Endothelial cell of umbilical vein (primary cell): ENCODE results near the gene SLC35E3. TPM values are rescaled to one million over a fixed set of nuclear protein-coding genes. Genes with fewer than 3 reads are reported as not detected.

Experiments used
- BruUV-seq: library from RNA; stranded (reverse); fragments of 400-500 nt; replicated peaks from 2 replicates; lab custom pipeline; 2021; lab: Mats Ljungman, UMichigan
- CTCF ChIA-PET: fragments of 300-600, 350-600 bp; sonication (Branson Sonifier 250); formaldehyde crosslinking; loops from one replicate; lab custom pipeline; 2021; ENCODE audit warnings: antibody characterized with exemption, inconsistent platforms; lab: Charles Lee
- POLR2A ChIA-PET: fragments of 300-600, 350-600 bp; sonication (Branson Sonifier 250); formaldehyde crosslinking; loops from one replicate; lab custom pipeline; 2021; ENCODE audit warnings: antibody characterized with exemption, inconsistent platforms; lab: Charles Lee
- DNase-seq: peaks from one replicate; pipeline ENCODE4 v3.0.0-alpha.2; 2011; ENCODE audit warnings: low read depth, low spot score
- FAIRE-seq: peaks from 2 replicates; lab custom pipeline; 2011; peaks lifted over from hg19 to GRCh38; lab: Jason Lieb, UNC
- H2AFZ ChIP-seq: 2 replicates; pipeline ENCODE4 v1.6.0; 2012; ENCODE audit warnings: low read depth, low read length, control low read depth, inconsistent platforms
- H3K27ac ChIP-seq: 2 replicates; pipeline ENCODE4 v1.5.1; 2011; ENCODE audit warnings: low read depth, mild to moderate bottlenecking, control low read depth, low read length, moderate library complexity; ENCODE audit not compliant: insufficient read depth
- H3K27me3 ChIP-seq, 2 experiments: 2 replicates each; pipeline versions ENCODE4 v1.6.0 to v1.6.1; 2011; ENCODE audit warnings: low read length in 2 of 2, mixed read lengths in 1 of 2; ENCODE audit not compliant: control insufficient read depth in 2 of 2, insufficient read depth in 2 of 2
- H3K36me3 ChIP-seq, 2 experiments: 2 replicates in 1 of 2; 3 replicates in 1 of 2; pipeline ENCODE4 v1.5.1; 2011; ENCODE audit warnings: low read length in 2 of 2, mild to moderate bottlenecking in 1 of 2, moderate library complexity in 1 of 2; ENCODE audit not compliant: control insufficient read depth in 2 of 2, insufficient read depth in 2 of 2; ENCODE audit errors: extremely low read depth in 1 of 2
- H3K4me1 ChIP-seq: 3 replicates; pipeline ENCODE4 v1.5.1; 2011; ENCODE audit warnings: mild to moderate bottlenecking, low read length; ENCODE audit not compliant: control insufficient read depth, insufficient read depth; ENCODE audit errors: extremely low read depth
- H3K4me2 ChIP-seq: 2 replicates; pipeline ENCODE4 v1.6.1; 2011; ENCODE audit warnings: low read length, control low read depth, mixed read lengths; ENCODE audit not compliant: insufficient read depth
- H3K4me3 ChIP-seq, 3 experiments: fragments of 200-600 bp in 1 of 3; sonication (generic), shearing (Covaris generic) in 1 of 3; replicated peaks in 1 of 3; 2 replicates each; pipeline ENCODE4 v1.5.1; 2011 to 2016; ENCODE audit warnings: control low read depth in 3 of 3, low read length in 3 of 3, mild to moderate bottlenecking in 2 of 3, inconsistent platforms in 1 of 3, low read depth in 1 of 3, moderate library complexity in 1 of 3; ENCODE audit not compliant: insufficient read depth in 1 of 3
- H3K79me2 ChIP-seq: 2 replicates; pipeline ENCODE4 v1.6.0; 2012; ENCODE audit warnings: low read length, inconsistent platforms; ENCODE audit not compliant: control insufficient read depth, insufficient read depth
- H3K9ac ChIP-seq: replicated peaks from 2 replicates; pipeline ENCODE3; 2011; ENCODE audit warnings: low read length, control low read depth; ENCODE audit not compliant: insufficient read depth; ENCODE audit errors: extremely low read depth
- H3K9me1 ChIP-seq: replicated peaks from 3 replicates; pipeline ENCODE4 v1.6.0; 2011; ENCODE audit warnings: mild to moderate bottlenecking, low read length; ENCODE audit not compliant: control insufficient read depth, insufficient read depth; ENCODE audit errors: extremely low read depth
- H3K9me3 ChIP-seq: replicated peaks from 2 replicates; pipeline ENCODE4 v1.5.1; 2012; ENCODE audit warnings: low read length, inconsistent platforms; ENCODE audit not compliant: control insufficient read depth, insufficient read depth
- H4K20me1 ChIP-seq: replicated peaks from 2 replicates; pipeline ENCODE3; 2011; ENCODE audit warnings: mild to moderate bottlenecking, low read length; ENCODE audit not compliant: control insufficient read depth, insufficient read depth; ENCODE audit errors: extremely low read depth
- EZH2 ChIP-seq: IDR thresholded peaks from 2 replicates; pipeline ENCODE4 v1.6.1; 2012; ENCODE audit warnings: borderline replicate concordance, low read depth, mild to moderate bottlenecking, moderate library complexity, low read length, inconsistent platforms; ENCODE audit not compliant: severe bottlenecking
- FOS ChIP-seq: IDR thresholded peaks from 2 replicates; pipeline ENCODE4 v1.6.1; 2011; ENCODE audit warnings: mild to moderate bottlenecking, low read length, moderate library complexity, borderline replicate concordance; ENCODE audit not compliant: insufficient read depth
- GATA2 ChIP-seq: IDR thresholded peaks from 2 replicates; pipeline ENCODE4 v1.7.0; 2011; ENCODE audit warnings: low read depth, mild to moderate bottlenecking, moderate library complexity, mixed read lengths, low read length; ENCODE audit not compliant: insufficient read length, insufficient read depth
- JUN ChIP-seq: IDR thresholded peaks from 2 replicates; pipeline ENCODE4 v1.6.1; 2011; ENCODE audit warnings: borderline replicate concordance, low read depth; ENCODE audit not compliant: insufficient read length, insufficient read depth
- MYC ChIP-seq: IDR thresholded peaks from one replicate; pipeline ENCODE4 v1.6.1; 2011; ENCODE audit warnings: mild to moderate bottlenecking, low read depth, low read length
- POLR2A ChIP-seq: IDR thresholded peaks from 2 replicates; pipeline ENCODE4 v1.6.1; 2012; ENCODE audit warnings: low read depth, mild to moderate bottlenecking, control low read depth, low read length
- POLR2AphosphoS5 ChIP-seq: IDR thresholded peaks from 2 replicates; pipeline ENCODE4 v1.6.1; 2012; ENCODE audit warnings: low read depth, mild to moderate bottlenecking, control low read depth, low read length, moderate library complexity; ENCODE audit not compliant: insufficient read depth
- dilution Hi-C: fragments of 300-500 bp; cut with MboI; formaldehyde crosslinking; loops from one replicate; pipeline ENCODE4 v1.15.0; 2019; ENCODE audit warnings: low sequenced_read_pairs; ENCODE audit not compliant: extremely low pct_ligation_motif_present
- intact Hi-C: fragments of 100-400 bp; cut with micrococcal nuclease; formaldehyde crosslinking; loops from one replicate; pipeline ENCODE4 v1.10.0; 2022
- polyA plus RNA-seq, 4 experiments: library from polyadenylated mRNA; depleted of rRNA in 3 of 4; stranded (reverse) in 3 of 4; unstranded in 1 of 4; fragments of >200 nt; gene quantifications; 2 replicates each; pipeline versions ENCODE4 v1.2.1 to v1.2.3, GENCODE V29; 2011 to 2012; ENCODE audit warnings: missing spikeins in 1 of 4
- total RNA-seq: library from RNA; stranded (reverse); gene quantifications from 2 replicates; pipeline ENCODE4 v1.2.3, GENCODE V29; 2021
- TF ChIP-seq, protein P1 (sequence below): IDR thresholded peaks from 2 replicates; pipeline ENCODE4 v1.6.1; 2011; ENCODE audit not compliant: insufficient read depth, insufficient read length
- TF ChIP-seq, protein P2 (sequence below), 2 donors: IDR thresholded peaks; 1 replicate in 1 of 2; 2 replicates in 1 of 2; pipeline ENCODE4 v1.5.1; 2011; ENCODE audit warnings: low read length in 2 of 2, mild to moderate bottlenecking in 2 of 2, moderate library complexity in 2 of 2, control low read depth in 1 of 2, inconsistent platforms in 1 of 2, low read depth in 1 of 2; ENCODE audit not compliant: insufficient read depth in 1 of 2; ENCODE audit errors: extremely low read depth in 1 of 2

Gene SLC35E3
- total and polyA plus RNA-seq, 2 donors (not counting 3 experiments of a cell fraction or from before 2014, with no cell fraction given), result 8.1 to 13.8 TPM

DNA sequence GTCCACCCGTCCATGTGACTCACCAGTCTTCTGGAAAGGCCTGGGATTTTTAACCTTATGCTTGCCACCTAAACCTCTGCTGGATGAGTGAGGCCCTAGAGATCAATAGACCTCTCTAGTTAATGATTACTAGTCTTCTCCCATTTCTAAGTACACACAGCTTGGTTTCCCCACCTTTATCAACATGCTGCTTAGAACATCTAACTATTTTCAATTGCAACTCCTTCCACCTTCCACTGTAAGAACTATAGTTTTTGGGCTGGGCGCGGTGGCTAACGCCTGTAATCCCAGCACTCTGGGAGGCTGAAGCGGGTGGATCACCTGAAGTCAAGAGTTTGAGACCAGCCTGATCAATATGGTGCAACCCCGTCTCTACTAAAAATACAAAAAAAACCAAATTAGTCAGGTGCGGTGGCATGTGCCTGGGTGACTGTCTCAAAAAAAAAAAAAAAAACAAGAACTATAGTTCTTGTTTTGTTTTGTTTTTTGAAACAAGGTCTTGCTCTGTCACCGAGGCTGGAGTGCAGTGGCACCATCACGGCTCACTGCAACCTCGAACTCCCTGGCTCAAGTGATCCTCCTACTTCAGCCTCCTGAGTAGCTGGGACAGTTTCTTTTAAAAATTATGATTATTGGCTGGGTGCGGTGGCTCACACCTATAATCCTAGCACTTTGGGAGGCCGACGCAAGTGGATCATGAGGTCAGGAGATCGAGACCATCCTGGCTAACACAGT, 43.3 kb downstream of the SLC35E3 start:
- no peaks in the 10 kb centered on the region for H3K27me3 ChIP-seq
- ChIA-PET CTCF (no interaction called here), POLR2A (interaction anchor here (2.7 kb wide), 1 partner anchor 19 kb away, joined by 21 read pairs; the partner anchor contains the start of gene MDM2)
- TF ChIP-seq GATA2 (no peak), JUN (no peak), MYC (no peak), POLR2AphosphoS5 (no peak), POLR2A (no peak), EZH2 (no peak), FOS (no peak)
- TF ChIP-seq, protein P1, sequence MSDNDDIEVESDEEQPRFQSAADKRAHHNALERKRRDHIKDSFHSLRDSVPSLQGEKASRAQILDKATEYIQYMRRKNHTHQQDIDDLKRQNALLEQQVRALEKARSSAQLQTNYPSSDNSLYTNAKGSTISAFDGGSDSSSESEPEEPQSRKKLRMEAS, result no peak
- TF ChIP-seq, protein P2, sequence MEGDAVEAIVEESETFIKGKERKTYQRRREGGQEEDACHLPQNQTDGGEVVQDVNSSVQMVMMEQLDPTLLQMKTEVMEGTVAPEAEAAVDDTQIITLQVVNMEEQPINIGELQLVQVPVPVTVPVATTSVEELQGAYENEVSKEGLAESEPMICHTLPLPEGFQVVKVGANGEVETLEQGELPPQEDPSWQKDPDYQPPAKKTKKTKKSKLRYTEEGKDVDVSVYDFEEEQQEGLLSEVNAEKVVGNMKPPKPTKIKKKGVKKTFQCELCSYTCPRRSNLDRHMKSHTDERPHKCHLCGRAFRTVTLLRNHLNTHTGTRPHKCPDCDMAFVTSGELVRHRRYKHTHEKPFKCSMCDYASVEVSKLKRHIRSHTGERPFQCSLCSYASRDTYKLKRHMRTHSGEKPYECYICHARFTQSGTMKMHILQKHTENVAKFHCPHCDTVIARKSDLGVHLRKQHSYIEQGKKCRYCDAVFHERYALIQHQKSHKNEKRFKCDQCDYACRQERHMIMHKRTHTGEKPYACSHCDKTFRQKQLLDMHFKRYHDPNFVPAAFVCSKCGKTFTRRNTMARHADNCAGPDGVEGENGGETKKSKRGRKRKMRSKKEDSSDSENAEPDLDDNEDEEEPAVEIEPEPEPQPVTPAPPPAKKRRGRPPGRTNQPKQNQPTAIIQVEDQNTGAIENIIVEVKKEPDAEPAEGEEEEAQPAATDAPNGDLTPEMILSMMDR (IDR thresholded peaks at IDR 0.05; ENCODE audit: extremely low read depth in 1 of 2, insufficient read depth in 1 of 2, low read depth in 1 of 2, low read length in 2 of 2), result no peak
- intact Hi-C loops, result no loop called here
- DNase-seq (no peak), FAIRE-seq (no peak)
- H3K9me1 ChIP-seq, result no peaks in the 10 kb centered on the region
- peaks cover 18% of the 10 kb centered on the region for H3K4me1 ChIP-seq
- H3K27ac ChIP-seq, result no peak overlapping the region
- no TSS peak for BruUV-seq
- no peak overlapping the region for H2AFZ ChIP-seq
- H3K4me2 ChIP-seq, result no peak overlapping the region
- H3K79me2 ChIP-seq, result no peaks in the 10 kb centered on the region
- dilution Hi-C loops, result no loop called here
- no peaks in the 10 kb centered on the region for H3K9me3 ChIP-seq
- no peak overlapping the region for H3K4me3 ChIP-seq
- H3K36me3 ChIP-seq, result no peaks in the 10 kb centered on the region
- no peaks in the 10 kb centered on the region for H4K20me1 ChIP-seq
- no peak overlapping the region for H3K9ac ChIP-seq
